GM21723 (cell line): ENCODE data around the gene OMP.

Experiments used
- ATAC-seq: cut with Tn5 transposase; IDR thresholded peaks from one replicate; pipeline ENCODE4 v1.9.1; 2021; ENCODE audit warnings: mild to moderate bottlenecking, moderate library complexity; ENCODE audit not compliant: unreplicated experiment

OMP gene

DNA sequence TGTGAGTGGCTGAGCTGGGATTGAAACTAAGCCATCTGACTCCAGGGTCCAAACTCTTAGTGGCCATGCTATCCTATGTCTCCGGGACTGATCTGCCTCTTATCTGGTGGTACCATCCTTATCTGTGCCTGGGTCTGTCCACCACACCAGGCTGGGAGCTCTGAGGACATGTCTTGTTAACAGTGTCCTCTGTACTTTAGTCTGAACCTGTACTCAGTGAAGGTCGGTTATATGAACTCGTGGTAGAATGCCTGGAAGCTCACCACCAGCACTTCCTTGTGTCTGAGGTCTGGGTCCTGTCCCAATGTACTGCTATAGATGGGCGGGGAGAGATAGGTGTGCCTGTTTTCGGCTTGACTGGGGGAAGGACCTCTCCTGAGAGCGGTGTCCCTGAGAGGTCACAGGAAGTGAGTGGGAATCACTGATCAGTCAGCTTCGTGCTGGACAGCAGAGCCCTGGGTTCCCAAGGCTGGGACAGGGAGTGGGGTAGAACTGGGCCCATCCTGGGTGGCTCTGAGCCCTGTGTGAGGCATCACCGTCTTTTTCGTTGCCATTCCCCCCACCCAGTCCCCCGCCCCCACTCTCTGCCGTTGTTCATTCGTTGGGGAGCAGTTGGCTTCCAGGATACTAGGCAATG, 34.3 kb downstream of the OMP start:
- no peak for ATAC-seq

DNA sequence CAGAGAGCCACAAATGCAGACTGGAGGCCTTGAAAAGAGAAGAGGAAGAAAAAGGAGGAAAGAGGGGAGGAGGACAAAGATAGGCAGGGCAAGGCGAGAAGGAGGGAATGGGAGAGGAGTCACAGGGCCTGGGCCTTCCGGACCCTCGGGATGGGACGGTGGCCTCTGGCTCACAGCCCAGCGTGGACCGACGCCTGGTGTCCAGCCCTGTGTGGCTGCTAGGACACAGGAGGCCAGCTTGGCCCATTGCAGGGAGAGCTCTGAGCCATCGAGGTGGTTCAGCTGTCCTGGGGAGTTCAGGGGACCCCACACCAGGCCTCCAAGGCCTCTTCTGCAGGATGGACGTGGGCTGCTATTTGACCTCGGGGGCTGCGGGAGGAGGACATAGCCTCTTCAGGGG, 34.8 kb downstream of the OMP start:
- ATAC-seq, result no peak

DNA sequence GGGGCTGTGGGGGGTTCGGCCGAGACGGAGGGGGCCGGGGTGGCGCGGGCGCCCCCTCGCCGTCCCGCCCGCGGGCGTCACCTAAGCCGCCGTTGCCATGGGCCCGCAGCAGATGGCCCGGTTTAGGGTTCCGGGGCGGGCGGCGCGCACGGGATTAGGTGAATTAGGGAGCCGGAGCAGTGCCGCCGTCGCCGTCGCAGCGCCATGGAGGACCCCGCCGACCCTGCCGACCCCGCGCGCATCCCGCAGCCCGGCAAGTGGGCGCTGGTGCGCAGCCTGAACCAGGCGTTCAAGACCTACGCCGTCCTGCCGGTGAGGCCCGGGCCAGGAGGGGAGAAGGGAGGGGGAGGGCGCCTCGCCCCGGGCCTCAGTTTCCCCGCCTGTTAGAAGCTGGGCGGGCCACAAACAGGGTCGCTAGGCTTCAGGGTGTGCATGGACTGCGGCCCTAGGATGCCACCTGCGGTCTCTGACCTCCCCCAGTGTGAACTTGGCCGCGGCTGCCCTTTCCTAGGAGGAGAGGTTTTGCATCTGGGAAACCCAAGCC, 35.5 kb downstream of the OMP start:
- ATAC-seq, result no peak

DNA sequence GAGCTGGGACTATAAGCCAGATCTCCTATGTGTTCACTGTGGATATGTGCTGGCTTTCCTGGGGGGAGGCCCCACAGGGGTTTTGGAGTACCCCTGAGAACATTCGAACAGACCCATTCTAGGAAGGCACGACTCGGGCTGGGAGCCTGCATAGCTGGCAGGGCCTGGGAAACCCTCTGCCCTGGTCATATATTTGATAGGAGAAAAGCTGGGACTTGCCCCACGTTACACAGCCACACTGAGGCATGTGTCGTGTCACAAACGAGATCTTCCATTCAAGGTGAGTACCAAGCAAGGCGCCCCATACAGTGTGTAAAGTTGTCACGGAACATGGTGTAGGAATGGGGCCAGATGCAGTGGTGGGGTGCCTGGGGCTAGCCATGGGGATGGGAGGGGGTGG, 36.6 kb downstream of the OMP start:
- ATAC-seq, result no peak

DNA sequence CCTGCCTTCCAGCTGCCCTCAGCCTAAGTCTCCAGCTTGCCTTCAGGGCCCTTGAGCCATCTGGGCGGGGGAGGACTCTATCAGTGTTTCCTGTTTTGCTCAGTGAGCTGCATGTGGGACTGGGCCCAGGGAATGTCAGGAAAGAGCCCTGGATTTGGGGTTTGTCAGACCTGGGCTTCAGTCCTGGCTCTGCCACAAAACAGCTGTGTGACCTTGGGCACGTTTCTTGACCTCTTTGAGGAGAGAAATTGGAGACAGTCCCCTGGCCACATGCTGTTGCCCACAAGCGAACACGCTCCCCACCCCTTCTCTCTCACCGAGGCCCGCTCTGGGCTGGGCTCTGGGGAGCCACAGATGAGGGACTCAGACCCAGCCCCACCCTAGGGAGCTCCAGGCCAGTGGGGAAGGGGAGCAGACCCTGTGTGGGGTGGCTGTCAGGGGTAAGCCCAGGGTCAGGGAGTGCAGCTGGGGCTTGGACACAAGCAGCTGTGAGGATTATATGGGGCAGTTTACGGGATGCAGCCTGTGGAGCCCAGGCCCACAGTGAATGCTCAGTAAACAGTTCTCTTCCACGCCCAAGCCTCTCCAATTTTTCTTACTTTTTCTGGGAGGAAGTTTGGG, 37.7 kb downstream of the OMP start:
- no peak for ATAC-seq

DNA sequence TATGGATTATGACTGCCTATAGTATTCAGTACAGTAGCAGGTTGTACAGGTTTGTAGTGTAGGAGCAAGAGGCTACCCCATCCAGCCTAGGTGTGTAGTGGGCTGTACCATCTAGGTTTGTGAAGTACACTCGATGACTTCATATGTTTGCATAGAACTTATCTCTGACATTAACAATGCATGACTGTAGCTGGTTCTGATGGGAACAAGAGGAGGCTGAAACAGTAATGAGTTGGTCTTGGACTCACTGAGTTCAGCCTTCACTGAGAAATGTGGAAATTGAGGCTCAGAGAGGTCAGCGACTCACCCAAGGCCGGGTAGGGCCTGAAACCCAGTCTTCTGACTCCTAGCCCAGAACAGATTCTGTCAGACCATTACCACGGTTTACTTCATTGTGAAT, 38.4 kb downstream of the OMP start:
- ATAC-seq, result no peak

DNA sequence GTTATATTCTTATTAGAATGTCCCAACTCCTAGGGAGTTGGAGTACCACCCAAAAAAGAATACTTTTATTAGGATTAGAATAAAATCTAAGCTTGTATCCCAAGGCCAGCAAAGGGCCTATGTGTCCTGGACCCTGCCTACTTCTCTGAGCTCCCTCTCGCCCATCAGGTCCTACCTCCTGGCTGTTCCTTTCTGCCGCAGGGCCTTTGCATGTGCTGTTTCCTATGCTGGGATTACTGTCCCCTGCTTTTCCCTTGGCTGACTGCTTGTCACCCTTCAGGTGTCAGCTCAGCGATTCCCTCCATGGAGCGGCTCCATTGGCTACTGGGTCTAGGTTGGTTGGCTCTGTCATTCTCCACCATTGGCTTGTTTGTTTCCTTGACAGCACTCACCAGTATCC, 38.8 kb downstream of the OMP start:
- ATAC-seq, result no peak

DNA sequence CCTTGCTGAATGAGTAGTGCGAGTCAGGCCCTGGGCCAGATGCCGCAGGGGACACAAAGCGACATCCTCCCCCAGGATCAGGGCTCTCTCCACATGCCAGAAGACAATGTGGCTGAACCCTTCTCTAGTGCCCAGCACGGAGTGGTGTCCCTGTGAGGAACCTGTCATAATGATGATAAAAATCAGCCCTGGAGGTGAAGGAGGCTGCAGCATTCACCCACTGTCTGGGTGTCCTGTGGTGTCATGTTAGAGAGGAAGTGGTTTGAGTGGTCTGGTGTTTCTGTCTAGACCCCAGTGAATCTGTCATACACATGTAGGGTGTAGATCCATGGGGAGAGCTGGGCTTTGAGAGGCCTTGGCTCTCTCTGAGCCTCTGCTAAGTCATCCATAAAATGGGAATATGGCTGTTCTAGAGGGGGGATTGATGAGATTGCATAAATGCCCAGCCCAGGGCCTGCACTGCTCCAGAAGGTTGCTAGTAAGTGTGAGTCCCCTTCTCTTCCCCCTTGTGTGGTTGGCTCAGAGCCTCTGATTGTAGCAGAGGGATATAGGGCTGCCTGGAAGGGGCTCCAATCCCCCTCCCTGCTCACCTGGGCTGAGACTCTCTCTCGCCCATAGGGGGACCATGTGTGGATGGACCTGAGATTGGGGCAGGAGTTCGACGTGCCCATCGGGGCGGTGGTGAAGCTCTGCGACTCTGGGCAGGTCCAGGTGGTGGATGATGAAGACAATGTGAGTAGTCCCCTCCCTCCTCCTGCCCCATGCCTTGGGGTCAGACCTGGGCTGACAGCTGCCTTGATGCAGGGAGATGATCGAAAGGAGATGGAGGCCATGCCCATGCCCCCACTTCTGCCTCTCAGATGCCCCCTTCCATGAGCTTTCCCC, 39.7 kb downstream of the OMP start:
- no peak for ATAC-seq

DNA sequence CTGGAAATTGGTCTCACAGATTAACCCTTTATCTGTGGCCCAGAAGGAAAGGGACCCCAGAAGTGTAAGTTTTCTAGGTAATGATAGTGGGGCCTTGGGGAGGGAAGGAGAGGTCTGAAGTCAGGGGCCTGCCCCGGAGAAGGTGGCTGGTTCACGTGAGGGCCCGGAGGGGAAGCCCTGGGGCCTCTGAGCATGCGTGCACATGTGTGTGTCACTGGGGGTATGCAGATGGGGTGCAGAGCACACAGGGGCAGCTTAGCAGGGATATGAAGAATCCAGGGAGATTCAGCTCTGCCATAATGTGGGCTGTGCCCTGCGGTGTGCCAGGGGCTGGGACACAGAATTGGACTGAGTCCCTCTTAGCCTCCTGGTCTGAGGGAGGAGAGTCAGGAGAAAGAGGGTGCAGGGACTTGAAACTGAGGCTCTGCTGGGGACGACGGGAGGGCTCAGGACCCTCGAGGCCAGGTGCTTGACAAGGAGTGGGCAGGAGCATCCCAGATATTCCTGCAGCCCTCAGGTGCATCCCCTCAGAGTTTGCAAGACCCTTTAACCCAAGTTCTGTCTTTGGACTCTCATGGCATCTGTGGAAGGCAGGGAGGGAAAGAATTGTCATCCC, 40.9 kb downstream of the OMP start:
- no peak for ATAC-seq

DNA sequence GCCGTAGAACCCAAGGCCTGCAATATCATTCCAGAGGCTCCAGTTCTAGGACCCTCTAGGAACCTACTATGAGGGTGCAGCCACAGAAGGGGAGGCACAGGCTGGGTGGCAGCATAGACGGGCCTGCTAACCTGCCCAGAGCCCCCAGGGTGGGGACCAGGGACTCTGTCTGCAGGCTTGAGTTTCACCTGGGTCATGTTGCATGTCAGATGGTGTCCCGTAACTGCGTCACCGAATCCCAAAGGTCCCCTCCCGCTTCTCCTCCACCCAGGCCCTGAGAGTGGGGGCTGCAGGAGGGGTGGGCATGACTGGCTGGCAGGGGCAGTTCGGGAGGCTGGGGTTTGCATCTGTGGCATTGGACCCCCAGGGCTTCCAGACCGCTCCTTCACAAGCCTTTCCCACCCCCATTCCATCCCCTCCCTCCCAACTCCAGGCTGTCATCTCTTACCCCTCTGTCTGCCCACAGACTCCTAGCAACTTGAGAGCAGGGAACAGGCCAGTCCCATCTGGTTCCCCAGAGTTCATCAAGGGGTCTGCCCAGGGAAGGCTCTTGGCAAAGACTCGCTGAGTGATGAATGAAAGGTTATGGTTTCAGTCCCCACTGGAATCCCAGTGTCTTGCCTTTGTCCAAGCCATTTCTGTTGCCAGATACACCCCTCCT, 41.7 kb downstream of the OMP start:
- ATAC-seq, result no peak

DNA sequence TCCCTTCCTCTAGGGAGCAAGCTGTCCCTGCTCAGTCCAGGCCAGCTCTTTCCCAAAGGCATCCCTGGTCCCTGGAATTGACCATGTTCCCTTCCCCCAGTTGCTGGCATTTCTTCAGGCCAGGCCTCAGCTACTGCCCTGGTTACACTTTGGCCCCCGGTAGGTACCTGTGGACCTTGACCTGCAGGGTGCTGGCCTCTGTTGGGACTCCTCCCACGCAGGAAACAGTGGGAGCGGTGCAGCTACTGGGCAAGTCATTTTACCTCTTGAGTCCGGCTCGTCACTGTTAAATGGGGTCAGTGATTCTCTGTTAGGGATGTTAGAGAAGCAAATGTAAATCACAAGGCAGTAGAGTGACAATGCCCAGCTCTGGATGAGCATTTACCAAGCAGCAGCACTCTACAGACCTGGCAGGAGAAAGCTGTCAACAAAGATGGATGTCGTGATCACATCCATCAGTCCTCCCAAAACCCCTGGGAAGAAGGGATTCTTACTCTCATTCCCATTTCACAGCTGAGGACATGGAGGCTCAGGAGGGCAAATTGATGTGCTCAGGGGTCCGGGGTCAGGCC, 42.3 kb downstream of the OMP start:
- ATAC-seq, result no peak

DNA sequence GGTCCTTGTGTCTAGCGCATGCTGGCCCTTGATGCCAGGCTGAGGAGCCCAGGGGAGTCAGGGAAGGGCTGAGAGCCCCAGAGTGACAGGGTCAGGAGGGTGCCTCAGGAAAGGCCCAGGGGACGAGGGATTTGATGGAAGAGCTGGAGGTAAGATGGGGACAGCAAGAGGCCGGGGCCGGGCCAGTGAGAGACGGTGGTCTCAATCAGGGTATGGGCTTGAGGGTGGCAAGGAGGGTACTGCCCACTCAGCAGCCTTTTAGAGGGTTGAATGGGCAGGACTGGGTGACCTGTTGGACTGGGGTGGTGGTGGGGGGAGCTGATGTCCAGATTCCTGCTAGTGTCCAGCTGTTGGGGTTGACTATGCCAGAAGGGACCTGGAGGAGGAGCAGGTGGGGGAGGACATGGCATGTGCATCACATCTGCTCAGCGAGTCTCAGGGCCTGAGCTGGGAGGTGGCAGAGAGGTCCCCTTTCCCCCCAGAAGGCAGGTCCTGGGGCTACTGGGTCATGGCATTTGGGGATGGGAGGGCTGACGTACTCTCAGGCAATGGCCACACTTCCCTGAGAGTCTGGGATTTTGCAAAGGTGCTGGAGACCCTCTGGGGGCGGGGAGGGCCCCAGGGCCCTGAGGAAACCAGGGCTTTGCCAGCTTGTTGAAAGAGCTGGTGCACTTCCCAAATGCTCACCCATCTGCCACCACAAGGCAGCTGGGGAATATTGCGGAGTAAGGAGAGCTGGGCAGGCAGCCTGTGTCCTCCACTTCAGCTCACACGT, 43.8 kb downstream of the OMP start:
- ATAC-seq, result no peak

DNA sequence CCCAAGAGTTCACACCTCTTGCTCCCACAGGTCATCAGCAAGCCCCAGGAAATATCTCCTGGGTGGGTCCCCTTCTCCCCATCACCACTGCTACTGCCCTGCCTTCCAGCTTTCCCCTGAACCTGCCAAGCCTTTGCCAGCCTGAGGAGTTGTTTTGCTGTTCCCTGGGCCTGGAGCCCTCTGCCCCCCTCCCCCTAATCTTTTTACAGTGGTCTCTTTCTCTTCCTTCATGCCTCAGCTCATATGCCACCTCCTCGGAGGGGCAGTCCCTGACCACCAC, 44.3 kb downstream of the OMP start:
- ATAC-seq, result no peak

DNA sequence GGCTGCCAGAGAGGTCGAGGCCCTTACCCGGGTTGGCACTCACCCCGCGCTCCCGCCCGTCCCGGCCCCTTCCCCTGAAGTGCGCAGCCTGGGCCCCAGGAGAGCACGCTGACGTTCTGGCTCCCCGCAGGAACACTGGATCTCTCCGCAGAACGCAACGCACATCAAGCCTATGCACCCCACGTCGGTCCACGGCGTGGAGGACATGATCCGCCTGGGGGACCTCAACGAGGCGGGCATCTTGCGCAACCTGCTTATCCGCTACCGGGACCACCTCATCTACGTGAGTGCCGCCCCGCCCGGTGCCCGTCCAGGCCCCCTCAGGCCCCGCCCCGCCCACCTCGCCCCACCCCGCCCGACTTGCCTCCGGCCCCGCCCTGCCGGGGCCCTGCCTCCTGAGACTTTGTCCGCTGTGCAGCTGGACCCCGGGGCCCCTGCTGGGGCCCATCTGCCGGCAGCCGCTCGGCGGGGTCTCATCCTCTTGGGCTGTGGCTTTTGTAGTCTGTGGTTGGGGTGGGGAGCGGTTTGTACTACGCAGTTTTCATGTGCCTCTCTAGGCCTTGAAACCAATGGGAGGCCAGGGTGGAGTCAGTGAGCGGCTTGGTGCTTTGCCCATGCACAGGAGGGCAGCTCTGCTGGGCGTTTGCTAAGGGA, 45.2 kb downstream of the OMP start:
- no peak for ATAC-seq

DNA sequence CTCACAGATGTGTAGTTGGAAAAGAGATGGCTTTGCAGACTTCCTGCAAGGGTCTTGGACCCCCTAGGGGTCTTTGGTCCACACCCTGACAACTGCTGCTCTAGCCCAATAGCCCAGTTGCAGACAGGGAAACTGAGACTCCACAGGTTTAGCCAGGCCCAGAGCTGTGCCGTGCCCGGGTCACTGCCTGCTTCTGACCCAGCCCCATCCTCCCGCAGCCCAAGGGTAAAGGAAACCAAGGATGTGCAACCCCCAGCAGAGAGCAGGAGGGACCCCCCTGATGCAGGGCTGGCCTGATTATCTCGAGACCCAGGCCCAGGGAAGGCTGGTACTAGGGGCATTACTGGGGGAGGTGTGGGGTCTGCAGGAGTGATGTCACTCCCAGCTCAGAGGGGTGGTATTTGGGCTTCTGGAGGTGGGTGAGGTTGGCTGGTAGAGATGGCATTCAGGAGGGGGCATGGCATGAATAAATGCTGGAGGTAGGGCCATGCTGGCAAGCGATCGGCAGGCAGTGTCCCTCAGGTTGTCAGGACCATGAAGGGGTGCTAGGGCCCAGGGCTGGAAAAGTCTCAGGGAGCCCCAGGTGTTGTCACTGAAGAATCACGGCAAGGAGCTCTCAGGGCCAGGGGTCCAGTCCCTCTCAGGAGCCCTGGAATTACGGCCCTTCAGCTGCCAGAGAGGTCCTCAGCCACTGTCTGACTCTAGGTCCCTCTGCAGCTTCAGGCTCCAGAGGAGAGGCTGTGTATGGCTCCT, 46.5 kb downstream of the OMP start:
- ATAC-seq, result no peak

DNA sequence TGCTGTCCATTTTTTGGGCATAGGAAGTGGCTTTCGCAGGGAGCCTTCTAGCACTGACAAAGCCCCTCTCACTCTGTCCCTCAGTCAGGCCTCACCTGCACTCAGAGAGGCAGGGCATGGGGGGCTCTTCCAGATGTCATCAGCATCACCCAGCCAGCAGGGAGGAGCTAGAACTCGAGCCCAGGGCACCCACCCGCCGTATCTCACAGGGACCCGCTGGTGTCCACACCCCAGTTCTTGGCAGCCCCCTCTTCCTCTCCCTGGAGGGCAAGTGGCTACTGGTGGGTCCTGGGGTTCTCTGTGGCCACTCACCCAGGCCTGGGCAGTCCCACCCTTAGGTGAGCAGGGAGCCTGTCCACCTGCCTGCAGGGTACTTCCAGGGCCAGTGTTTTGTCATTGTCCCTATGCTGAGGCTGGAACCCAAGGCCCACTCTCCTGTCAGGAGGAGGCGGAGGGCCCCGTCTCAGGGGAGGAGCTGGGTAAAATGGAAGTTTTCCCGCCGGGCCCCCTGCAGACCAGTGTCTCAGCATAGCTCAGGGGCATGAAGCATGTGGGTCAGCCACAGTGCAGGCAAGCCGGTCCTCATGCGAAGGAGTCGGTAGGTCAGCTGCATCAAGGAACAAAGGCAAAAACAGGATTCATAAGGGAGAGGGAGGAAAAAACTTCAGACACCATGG, 47.2 kb downstream of the OMP start:
- ATAC-seq, result no peak

DNA sequence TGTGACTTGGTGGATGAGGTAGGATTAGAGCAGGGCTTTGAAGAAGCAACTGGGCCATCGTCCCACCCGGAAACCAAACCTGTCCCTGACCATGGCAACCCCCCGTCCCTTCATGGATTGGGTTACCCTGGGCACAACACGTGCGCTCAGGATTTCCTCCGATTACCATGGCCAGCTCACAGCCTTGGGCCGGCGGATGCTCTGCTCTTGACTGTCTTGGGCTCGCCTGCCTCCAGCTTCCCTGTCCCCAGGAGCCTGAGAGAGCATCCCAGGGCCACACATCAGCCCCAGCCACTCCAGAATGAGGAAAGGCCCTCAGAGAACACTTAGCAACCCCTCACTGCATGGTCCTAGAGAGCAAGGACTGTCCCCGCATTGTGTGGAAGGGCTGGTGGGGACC, 48.2 kb downstream of the OMP start:
- ATAC-seq, result no peak

DNA sequence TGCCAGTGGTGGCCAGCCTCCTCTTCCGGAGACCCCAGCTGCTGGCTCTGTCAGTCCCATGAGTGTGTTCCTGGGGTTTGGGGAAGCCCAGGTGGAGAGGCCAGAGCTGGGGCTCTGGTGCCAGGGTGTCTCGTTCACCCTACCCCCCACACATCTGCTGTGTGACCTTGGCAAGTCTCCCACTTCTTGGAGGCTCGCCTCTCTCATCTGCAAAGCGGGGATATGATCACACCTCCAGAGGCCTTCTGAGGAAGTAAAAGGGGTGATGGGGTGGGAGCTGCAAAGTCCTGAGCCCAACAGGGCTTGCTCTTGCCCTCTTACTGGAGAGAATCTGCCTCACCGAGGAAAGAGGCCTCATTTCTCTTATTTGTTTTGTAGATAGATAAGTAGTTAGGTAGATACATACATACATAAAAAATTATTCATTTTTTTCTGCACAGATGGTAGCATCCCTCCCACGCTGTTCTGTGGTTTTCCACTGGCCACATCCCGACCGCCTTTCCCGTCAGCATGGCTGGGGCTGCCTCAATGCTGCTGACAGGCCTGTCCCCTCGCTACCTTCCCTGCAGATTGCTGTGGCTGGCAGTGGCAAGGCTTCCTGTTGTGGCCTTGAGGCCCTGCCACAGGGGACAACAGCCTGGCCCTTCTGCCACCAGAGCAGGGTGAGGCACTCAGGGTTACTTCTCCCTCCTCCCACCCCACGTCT, 49.3 kb downstream of the OMP start:
- ATAC-seq, result no peak
